Measurements from ENCODE around the gene SLC6A18.

SLC6A18 gene

GRCh38 chr5:1187950-1188334 lies 37.2 kb upstream of the SLC6A18 start:
- no peak for DNase-seq

DNA sequence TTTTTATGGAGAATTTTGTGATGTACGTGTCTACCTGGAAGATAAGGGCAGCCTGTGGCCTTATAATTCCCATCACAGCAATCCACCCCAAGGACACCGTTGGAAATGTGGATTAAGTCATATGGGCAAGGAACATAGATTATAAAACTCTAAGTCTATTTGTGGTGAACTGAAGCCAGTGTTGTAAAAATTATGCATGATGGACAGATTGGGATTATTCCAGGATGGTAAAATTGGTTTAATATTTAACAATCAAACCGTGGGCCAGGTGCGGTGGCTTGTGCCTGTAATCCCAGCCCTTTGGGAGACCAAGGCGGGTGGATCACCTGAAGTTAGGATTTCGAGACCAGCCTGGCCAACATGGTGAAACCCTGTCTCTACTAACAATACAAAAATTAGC lies 36.7 kb upstream of the SLC6A18 start:
- no peak for DNase-seq

DNA sequence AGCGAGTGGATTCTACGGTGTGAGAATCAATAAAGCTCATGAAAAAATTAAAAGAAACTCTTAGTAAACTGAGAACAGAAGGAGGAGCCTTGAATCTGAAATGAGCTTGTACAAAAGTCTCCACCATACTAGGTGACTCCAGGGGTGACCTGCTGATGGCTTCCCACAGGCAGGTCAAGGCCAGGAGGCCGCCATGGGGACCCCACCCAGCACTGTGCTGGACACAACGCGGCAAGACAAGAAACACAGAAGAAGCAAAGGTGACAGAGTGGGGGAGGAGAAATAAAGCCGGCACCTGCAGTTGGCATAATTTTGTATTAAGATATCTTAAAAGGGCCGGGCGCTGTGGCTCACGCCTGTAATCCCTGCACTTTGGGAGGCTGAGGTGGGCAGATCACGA lies 35.9 kb upstream of the SLC6A18 start:
- no peak for DNase-seq

- no peak for DNase-seq
Observed at GRCh38 chr5:1190278-1190677, 34.9 kb upstream of the SLC6A18 start.

GRCh38 chr5:1190837-1191239 lies 34.3 kb upstream of the SLC6A18 start:
- no peak for DNase-seq

GRCh38 chr5:1192971-1193590 lies 32.1 kb upstream of the SLC6A18 start:
- DNase-seq = no peak

DNA sequence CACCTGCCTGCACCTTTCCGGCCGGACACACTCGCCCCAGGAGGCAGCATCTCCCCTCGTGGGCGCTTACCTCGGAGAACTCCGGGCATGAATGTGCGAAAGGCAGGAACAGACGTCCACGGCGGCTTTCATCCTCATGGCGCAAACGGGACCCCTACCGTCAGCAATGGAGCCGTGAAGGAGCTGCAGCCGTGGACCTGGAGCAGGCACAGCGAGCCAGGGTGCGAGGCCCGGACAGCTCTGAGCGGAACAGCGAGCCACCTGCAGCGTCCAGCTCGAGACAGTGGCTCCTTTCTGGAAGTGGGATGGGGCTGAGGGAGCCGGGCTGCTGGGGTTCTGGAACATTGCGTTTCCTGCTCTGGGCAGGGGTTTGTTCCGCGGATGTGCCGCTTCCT lies 31.6 kb upstream of the SLC6A18 start:
- DNase-seq = no peak

DNA sequence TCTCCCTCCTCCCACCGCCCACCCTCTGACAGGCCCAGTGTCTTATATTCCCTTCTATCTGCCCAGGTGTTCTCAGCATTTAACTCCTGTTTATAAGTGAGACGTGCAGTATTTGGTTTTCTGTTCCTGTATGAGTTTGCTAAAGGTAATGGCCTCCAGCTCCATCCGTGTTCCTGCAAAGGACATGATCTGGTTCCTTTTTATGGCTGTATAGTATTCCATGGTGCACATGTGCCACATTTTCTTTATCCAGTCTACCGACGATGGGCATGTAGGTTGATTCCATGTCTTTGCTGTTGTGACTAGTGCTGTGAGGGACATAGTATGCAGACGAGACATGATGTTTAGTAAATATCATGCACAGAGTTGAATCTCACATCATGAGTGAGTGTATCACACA lies 30.8 kb upstream of the SLC6A18 start:
- no peak for DNase-seq

DNA sequence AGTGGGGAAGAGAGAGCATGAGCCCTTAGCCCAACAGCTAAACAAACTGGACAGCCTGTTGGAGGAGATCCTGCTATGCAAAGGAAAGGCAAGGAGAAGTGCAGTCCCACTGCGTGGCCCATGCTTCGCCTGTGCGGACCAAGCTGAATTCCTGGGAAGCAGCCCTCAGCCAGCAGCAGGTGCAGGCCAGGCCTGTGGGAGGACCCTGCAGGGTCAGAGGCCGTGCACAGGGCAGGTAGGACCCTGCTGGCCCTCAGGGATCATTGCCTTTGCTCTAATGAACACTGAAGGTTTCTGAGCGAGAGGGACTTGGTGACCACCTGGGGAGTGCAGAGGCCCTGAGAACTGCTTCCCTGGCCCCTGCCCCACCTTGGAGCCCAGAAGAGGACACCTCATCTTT lies 29.7 kb upstream of the SLC6A18 start:
- DNase-seq = no peak

DNA sequence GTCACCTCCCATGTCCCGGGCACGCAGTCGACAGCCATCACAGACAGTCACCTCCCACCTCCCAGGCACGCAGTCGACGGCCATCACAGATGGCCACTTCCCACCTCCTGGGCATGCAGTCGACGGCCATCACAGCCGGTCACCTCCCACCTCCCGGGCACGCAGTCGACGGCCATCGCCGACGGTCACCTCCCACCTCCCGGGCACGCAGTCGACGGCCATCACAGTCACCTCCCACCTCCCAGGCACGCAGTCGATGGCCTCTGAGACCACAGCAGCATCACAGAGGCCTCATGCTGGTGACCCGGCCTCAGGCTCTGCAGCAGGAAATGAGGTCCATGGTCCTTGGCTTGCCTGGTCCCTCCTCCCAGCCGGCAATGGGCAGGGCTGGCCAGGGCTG lies 29.3 kb upstream of the SLC6A18 start:
- no peak for DNase-seq

DNA sequence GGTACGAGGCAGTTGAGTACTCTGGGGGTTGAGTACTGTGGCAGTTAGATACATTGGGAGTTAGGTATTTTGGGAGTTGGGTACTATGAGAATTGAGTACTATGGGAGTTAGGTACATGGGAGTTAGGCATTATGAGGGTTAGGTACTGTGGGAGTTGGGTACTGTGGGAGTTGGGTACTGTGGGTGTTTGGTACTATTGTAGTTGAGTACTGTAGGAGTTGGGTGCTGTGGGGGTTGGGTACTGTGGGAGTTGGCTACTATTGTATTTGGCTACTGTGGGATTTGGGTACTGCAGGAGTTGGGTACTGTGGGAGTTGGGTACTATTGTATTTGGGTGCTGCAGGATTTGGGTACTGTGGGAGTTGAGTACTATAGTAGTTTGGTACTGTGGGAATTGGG lies 28.6 kb upstream of the SLC6A18 start:
- no peak for DNase-seq

DNA sequence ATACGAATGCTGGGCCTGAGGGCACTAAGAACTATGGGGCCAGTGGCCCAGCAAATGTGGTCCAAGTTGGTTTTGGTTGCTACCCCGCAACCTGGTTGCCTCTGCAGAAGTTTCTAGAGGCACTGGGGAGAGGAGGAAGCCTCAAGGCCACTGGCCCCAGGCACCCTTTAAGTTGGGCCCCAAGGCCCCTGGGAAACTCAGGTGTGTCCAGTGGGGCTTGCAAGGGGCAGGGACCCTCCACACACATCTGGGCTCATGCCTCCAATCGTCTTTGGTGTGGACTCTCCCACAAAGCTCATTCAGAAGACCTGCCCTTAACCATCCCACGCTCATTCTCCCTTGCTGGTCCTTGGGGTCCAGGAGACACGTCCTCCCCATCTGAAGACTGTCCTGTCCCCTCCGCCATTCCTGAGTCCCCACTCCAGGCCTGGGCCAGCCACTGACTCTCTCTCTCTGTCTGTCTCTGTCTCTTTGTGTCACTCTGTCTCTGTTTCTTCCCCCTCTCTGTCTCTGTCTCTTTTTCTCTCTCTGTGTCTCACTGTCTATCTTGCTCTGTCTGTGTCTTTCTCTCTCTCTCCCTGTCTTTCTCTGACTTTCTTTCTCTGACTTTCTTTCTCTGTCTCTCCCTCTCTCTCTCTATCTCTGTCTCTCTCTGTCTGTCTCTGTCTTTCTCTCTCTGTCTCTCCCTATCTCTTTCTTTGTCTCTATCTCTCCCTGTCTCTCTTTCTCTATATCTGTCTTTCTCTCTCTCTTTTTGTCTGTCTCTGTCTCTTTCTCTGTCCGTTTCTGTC lies 27.1 kb upstream of the SLC6A18 start:
- no peak for DNase-seq

DNA sequence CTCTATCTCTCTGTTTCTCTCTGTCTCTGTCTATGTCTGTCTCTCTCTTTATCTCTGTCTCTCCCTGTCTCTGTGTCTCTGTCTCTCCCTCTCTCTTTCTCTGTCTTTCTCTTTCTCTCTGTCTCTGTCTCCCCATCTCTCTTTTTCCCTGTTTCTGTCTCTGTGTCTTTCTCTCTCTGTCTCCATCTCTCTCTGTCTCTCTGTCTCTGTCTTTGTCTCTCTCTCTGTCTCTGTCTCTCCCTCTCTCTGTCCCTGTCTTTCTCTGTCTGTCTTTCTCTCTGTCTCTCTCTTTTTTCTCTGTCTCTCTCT lies 25.9 kb upstream of the SLC6A18 start:
- DNase-seq = no peak

DNA sequence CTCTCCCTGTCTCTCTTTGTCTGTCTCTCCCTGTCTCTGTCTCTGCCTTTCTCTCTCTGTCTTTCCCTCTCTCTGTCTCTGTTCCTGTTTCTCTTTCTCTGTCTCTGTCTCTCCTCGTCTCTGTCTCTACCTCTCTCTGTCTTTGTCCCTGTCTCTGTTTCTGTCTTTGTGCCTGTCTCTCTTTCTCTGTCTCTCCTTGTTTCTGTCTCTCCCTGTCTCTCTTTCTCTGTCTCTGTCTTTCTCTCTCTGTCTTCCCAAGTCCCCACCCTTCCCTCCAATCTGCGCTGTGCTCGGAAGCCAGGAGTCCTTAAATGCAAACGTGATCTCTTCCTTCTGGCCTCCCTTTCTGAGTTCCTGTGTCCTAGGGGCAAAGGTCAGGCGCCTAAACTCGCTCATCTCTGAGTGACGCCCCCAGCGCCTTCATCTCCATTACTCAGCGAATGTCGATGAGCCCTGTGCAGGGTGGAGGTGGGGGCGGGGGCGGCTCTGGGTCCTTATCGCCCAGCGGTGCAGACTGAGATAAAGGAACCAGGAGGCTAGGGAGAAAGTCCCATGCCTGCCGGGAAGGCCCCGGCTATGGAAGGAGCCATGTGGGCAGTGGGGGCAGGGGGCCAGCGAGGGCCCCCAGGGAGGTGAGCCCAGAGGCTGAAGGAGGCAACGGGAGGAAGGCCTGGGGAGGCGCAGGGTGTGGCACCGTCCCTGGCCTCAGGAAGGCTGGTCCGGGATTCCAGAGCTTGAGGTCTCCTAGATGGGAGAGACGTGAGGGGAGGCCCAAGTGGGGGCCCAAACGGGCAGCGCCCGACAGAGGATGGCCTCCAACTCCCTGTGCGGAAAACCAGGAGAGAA lies 25.3 kb upstream of the SLC6A18 start:
- no peak for DNase-seq

DNA sequence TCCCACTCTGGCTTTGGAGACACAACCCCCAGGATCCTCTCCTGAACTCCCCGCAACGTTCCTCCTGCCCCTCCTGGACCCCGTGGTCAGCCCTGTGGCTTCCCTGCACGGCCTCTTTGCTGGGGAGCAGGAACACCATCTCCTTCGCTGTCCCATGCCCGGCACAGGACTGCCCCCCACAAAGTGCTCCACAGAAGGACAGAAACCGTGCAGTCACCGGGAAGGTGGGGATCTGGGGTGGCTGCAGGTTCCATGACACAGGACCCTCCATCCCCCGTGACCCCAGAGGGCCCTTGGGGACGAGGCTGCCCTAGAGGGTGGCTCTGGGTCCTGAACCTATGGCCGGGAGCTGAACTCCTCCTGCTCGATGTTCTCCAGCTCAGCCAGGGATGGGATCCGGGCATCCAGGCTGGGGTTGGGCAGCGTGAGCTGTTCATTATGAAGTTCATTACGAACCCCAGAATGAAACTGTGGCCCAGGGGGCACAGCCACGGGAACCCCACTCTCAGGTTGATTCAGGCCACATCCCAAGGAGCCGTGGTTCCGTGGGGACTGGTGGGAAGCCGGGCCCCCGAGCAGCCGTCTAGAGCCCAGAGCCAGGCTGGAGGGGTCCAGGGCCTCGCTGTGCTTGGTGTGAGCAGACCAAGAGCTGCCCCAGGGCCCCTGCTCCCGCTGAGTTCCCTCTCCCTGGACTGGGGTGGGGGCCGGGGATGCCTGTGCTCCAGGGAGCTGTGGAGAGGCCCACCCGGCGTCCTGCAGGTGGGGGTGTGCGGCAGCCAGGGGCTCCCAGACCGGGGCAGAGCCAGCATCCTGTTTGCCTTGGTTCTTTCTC lies 24.5 kb upstream of the SLC6A18 start:
- no peak for DNase-seq

- no peak for DNase-seq
Observed at GRCh38 chr5:1201327-1202025, 23.7 kb upstream of the SLC6A18 start, which contains the start of gene SLC6A19. Gene SLC6A19 (plus strand): TSS chr5:1201595. CDS start chr5:1201651, 56 bp downstream.

DNA sequence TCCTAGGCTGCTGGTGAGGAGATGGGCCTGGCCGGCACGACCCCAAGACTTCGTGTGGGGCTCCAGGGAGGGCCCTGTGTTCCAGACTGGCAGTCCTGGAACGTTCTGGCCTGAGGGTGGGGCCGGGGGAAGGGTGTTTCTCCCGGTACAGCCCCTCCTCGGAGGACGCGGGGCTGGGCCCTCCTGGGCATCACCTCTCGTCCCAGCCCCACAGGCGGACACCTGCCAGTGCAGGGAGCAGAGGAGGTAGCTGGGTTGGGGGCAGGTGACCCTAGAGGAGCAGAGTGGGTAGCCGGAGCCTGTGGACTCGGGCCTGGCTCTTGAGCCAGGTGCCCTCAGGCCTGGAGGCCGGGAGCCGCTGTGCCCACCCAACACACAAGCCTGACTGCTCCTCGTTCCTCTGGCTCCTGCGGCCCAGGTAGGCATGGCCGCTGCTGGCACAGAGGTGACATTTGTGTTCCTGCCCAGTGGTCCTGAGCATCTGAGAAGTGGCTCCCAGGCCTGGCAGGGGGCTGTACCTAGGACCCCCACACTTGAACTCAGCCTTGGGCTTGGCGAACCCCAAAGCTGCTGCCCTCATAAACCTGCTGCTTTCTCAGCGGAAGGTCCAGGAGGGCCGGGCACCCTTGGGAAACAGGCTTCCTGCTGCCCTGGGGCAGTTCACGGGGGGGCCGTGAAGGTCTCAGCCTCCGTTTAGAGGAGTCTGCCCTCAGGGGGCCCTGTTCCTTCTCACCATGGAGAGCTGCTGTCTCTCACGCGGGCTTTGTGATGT lies 23.0 kb upstream of the SLC6A18 start:
- no peak for DNase-seq

GRCh38 chr5:1202798-1203185 lies 22.4 kb upstream of the SLC6A18 start:
- no peak for DNase-seq

DNA sequence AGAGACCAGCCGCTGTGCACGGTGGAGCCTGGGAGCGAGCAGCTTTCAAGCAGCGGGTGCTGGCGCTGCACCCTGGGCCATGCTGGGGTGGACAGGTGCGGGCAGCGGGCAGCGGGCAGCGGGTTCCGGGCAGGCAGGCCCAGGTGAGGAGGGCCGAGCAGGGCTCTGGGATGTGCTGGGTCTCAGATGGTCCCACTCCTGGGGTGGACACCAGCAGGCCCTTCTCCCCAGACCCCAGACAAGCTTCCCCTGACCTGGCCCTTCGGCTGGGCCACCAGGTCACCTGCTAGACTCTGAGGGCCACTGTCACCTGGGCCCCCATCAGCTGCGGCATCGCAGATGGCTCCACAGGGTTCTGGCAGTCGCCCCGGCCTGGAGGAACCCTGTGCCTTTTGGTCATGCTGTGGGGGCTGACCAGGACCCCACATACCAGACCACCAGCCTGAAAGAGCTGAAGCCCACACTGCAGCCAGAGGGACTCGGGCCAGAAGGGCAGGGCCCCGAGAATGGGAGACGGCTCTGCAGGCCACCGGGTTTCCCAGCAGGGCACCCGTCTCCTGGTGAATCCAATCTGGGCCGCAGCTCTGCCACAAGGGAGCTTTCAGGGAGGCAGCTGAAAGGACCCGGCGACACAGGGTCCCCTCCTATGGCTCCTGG lies 21.7 kb upstream of the SLC6A18 start:
- DNase-seq = no peak

GRCh38 chr5:1203968-1204692 lies 21.1 kb upstream of the SLC6A18 start:
- no peak for DNase-seq
